CD4-positive, alpha-beta T cell treated with Interleukin-2 at 100 ng/mL for 4 hours (primary cell): ENCODE data around the gene DCUN1D1.

ENCODE experiments used
- DNase-seq: peaks from one replicate; pipeline ENCODE4 v3.0.0-alpha.2; 2020; ENCODE audit warnings: low spot score

The DCUN1D1 gene

GRCh38 chr3:182892226-182892625 lies 88.1 kb downstream of the DCUN1D1 start:
- no peak for DNase-seq

- no peak for DNase-seq
These were observed 89.0 kb downstream of the DCUN1D1 start for GRCh38 chr3:182891364-182891763.

- no peak for DNase-seq
These were observed 90.2 kb downstream of the DCUN1D1 start for GRCh38 chr3:182889948-182890629.
